GM12878 (cell line): ENCODE measurements around the gene RAD51B. TPM values are rescaled to one million over a fixed set of nuclear protein-coding genes. Genes with fewer than 3 reads are reported as not detected.

Experiments
- ATAC-seq: fragments of 200-7000 bp; cut with Tn5 transposase; 3 replicates; pipeline ENCODE4 v1.9.1; 2020; ENCODE audit warnings: mild to moderate bottlenecking, moderate library complexity
- BruUV-seq: library from RNA; stranded (reverse); fragments of 400-500 nt; replicated peaks from 2 replicates; lab custom pipeline; 2021; lab: Mats Ljungman, UMichigan
- CTCF ChIA-PET: fragments of 300-600 bp; sonication (Branson Sonifier 250); formaldehyde crosslinking; extraction: SDS; loops from one replicate; lab custom pipeline; 2021; ENCODE audit warnings: inconsistent platforms; lab: Yijun Ruan, JAX
- POLR2A ChIA-PET: fragments of 350-600 bp; formaldehyde crosslinking; extraction: SDS; loops from one replicate; lab custom pipeline; 2021; ENCODE audit warnings: inconsistent platforms; lab: Charles Lee
- RAD21 ChIA-PET: fragments of 300-600 bp; sonication (Branson Sonifier 250); formaldehyde crosslinking; loops from one replicate; lab custom pipeline; 2023; ENCODE audit warnings: antibody characterized with exemption; ENCODE audit not compliant: unreplicated experiment; lab: Charles Lee
- SMC1A ChIA-PET: fragments of 300-600 bp; sonication (Branson Sonifier 250); formaldehyde crosslinking; loops from one replicate; lab custom pipeline; 2023; ENCODE audit not compliant: unreplicated experiment, uncharacterized antibody; lab: Charles Lee
- DNase-seq: peaks from one replicate; pipeline ENCODE4 v3.0.0-alpha.2; 2011; ENCODE audit warnings: low read depth, low spot score
- FAIRE-seq: peaks from 3 replicates; lab custom pipeline; 2011; peaks lifted over from hg19 to GRCh38; lab: Jason Lieb, UNC
- H2AFZ ChIP-seq: 2 replicates; pipeline ENCODE4 v1.6.0; 2011; ENCODE audit warnings: low read depth, low read length, control low read depth; ENCODE audit not compliant: control insufficient read depth
- H3K27ac ChIP-seq: 2 replicates; pipeline ENCODE4 v1.5.1; 2011; ENCODE audit warnings: control low read depth; ENCODE audit not compliant: control insufficient read depth, insufficient read depth
- H3K27me3 ChIP-seq, 2 experiments: replicated peaks in 1 of 2; 2 replicates each; pipeline versions ENCODE4 v1.6.0 to v1.6.1; 2011; ENCODE audit warnings: low read length in 1 of 2; ENCODE audit not compliant: control insufficient read depth in 2 of 2, insufficient read depth in 2 of 2
- H3K36me3 ChIP-seq, 2 experiments: 2 replicates each; pipeline ENCODE4 v1.5.1; 2011; ENCODE audit warnings: low read length in 1 of 2; ENCODE audit not compliant: control insufficient read depth in 2 of 2, insufficient read depth in 2 of 2
- H3K4me1 ChIP-seq: 2 replicates; pipeline ENCODE4 v1.6.1; 2011; ENCODE audit warnings: mild to moderate bottlenecking, low read length, moderate library complexity, mixed read lengths; ENCODE audit not compliant: control insufficient read depth, insufficient read depth
- H3K4me2 ChIP-seq: 2 replicates; pipeline ENCODE4 v1.6.0; 2011; ENCODE audit warnings: control low read depth; ENCODE audit not compliant: control insufficient read depth, insufficient read depth
- H3K4me3 ChIP-seq: fragments of 200-600 bp; sonication (generic); 2 replicates; pipeline ENCODE4 v1.5.1; 2016
- H3K79me2 ChIP-seq: 2 replicates; pipeline ENCODE4 v1.6.0; 2011; ENCODE audit warnings: low read length; ENCODE audit not compliant: control insufficient read depth, insufficient read depth
- H3K9ac ChIP-seq: 2 replicates; pipeline ENCODE4 v1.8.0; 2011; ENCODE audit warnings: low read length, control low read depth, mixed read lengths; ENCODE audit not compliant: control insufficient read depth, insufficient read depth
- H3K9me3 ChIP-seq: replicated peaks from 3 replicates; pipeline ENCODE4 v1.5.1; 2011; ENCODE audit warnings: mild to moderate bottlenecking, low read length; ENCODE audit not compliant: control insufficient read depth, insufficient read depth
- H4K20me1 ChIP-seq: 2 replicates; pipeline ENCODE4 v1.6.0; 2011; ENCODE audit not compliant: control insufficient read depth, insufficient read depth
- HDAC2 ChIP-seq: fragments of 200-600 bp; sonication (generic); IDR thresholded peaks from 2 replicates; pipeline ENCODE4 v1.6.1; 2017
- KAT2A ChIP-seq: conservative IDR thresholded peaks from 2 replicates; pipeline ENCODE4 v1.6.1; 2011; ENCODE audit warnings: low read depth, low read length; ENCODE audit not compliant: control insufficient read depth
- MTA2 ChIP-seq: fragments of 450-650 bp; IDR thresholded peaks from 2 replicates; pipeline ENCODE4 v1.6.1; 2016; ENCODE audit warnings: low read depth, mild to moderate bottlenecking, moderate library complexity
- PAX5 ChIP-seq: IDR thresholded peaks from 2 replicates; pipeline ENCODE4 v1.6.1; 2011; ENCODE audit warnings: low read depth, low read length, borderline replicate concordance
- RAD51 ChIP-seq: fragments of 450-650 bp; IDR thresholded peaks from 2 replicates; pipeline ENCODE4 v1.6.1; 2016; ENCODE audit warnings: moderate library complexity, mild to moderate bottlenecking, inconsistent platforms
- RFX5 ChIP-seq: IDR thresholded peaks from 2 replicates; pipeline ENCODE4 v1.6.1; 2011; ENCODE audit warnings: low read depth, low read length, improper control_type of control experiment
- SMAD5 ChIP-seq: IDR thresholded peaks from 2 replicates; pipeline ENCODE4 v1.6.1; 2016; ENCODE audit warnings: antibody characterized with exemption, low read depth
- SMC3 ChIP-seq: IDR thresholded peaks from 2 replicates; pipeline ENCODE4 v1.6.1; 2011; ENCODE audit warnings: low read length, improper control_type of control experiment, borderline replicate concordance
- SP1 ChIP-seq: IDR thresholded peaks from one replicate; pipeline ENCODE4 v1.6.1; 2011; ENCODE audit warnings: low read depth, low read length
- SRF ChIP-seq, 2 experiments: IDR thresholded peaks; 2 replicates each; pipeline ENCODE4 v1.6.1; 2011; ENCODE audit warnings: low read depth in 2 of 2, low read length in 2 of 2, mild to moderate bottlenecking in 1 of 2, moderate library complexity in 1 of 2
- TAF1 ChIP-seq: IDR thresholded peaks from 2 replicates; pipeline ENCODE4 v1.6.1; 2011; ENCODE audit warnings: mild to moderate bottlenecking, low read depth, low read length, borderline replicate concordance
- TCF7 ChIP-seq: IDR thresholded peaks from 2 replicates; pipeline ENCODE4 v1.6.1; 2014; ENCODE audit warnings: antibody characterized with exemption, borderline replicate concordance
- WRNIP1 ChIP-seq: IDR thresholded peaks from 2 replicates; pipeline ENCODE4 v1.6.1; 2011; ENCODE audit warnings: low read depth, low read length, improper control_type of control experiment, borderline replicate concordance
- YY1 ChIP-seq: IDR thresholded peaks from 2 replicates; pipeline ENCODE4 v1.6.1; 2011; ENCODE audit warnings: low read depth, mild to moderate bottlenecking, low read length
- ZBTB11 ChIP-seq: fragments of 450-650 bp; formaldehyde crosslinking; IDR thresholded peaks from 2 replicates; pipeline ENCODE4 v1.5.0; 2022; ENCODE audit warnings: mild to moderate bottlenecking, missing genetic modification characterization
- ZNF217 ChIP-seq: fragments of 450-650 bp; IDR thresholded peaks from 2 replicates; pipeline ENCODE4 v1.6.1; 2017; ENCODE audit warnings: antibody characterized with exemption, mild to moderate bottlenecking
- ZSCAN29 ChIP-seq: fragments of 450-650 bp; IDR thresholded peaks from 2 replicates; pipeline ENCODE4 v1.6.1; 2017; ENCODE audit warnings: mild to moderate bottlenecking, moderate library complexity
- WGBS: methylation state at CpG from one replicate; pipeline ENCODE4 v1.1.6; 2016; ENCODE audit warnings: low lambda C conversion rate; ENCODE audit not compliant: insufficient replicate concordance, insufficient coverage; ENCODE audit errors: missing lambda C conversion rate; 5-methylcytosine and 5-hydroxymethylcytosine counted together
- in situ Hi-C: fragments of 300-500 bp; cut with MboI; formaldehyde crosslinking; loops from 9 replicates; pipeline ENCODE4 v1.14.3; 2018; ENCODE audit warnings: mixed read lengths
- intact Hi-C: fragments of 100-400 bp; cut with micrococcal nuclease; formaldehyde crosslinking; loops from one replicate; pipeline ENCODE4 v1.14.2; 2022; ENCODE audit not compliant: unreplicated experiment
- polyA plus RNA-seq, 11 experiments: library from polyadenylated mRNA; depleted of rRNA in 4 of 11; unstranded in 6 of 11; stranded (reverse) in 5 of 11; fragments of >200 nt; fragmentation: Nextera tagmentation in 4 of 11; fragmentation: Illumina TruSeq in 1 of 11; extraction: Ambion mirVana in 4 of 11; extraction: Trizol in 1 of 11; gene quantifications; 1 replicate in 1 of 11; 2 replicates in 10 of 11; pipeline versions ENCODE4 v1.2.1 to v1.2.3, GENCODE V29; 2011 to 2016; ENCODE audit warnings: inconsistent platforms in 2 of 11, missing spikeins in 2 of 11, low read depth in 1 of 11
- total RNA-seq, 4 experiments: library from RNA; depleted of rRNA in 3 of 4; stranded (reverse); fragments of >200 nt in 3 of 4; fragmentation: Illumina TruSeq in 1 of 4; extraction: Trizol in 1 of 4; gene quantifications; 2 replicates each; pipeline versions ENCODE4 v1.2.1 to v1.2.3, GENCODE V29; 2013 to 2021

The RAD51B gene
- total and polyA plus RNA-seq, 10 of the 15 experiments (the other 5 are each of a cell fraction or from before 2014, with no cell fraction given) = 9.8 to 26.8 (median 21.3) TPM

- Histone ChIP-seq H3K27ac (no peak overlapping the region), H3K79me2 (no peaks in the 10 kb centered on the region), H4K20me1 (no peaks in the 10 kb centered on the region), H3K9ac (no peak overlapping the region), H3K4me2 (no peak overlapping the region), H3K4me3 (no peak overlapping the region), H2AFZ (no peak overlapping the region), H3K9me3 (no peaks in the 10 kb centered on the region), H3K27me3 (no peaks in the 10 kb centered on the region), H3K36me3 (no peaks in the 10 kb centered on the region), H3K4me1 (peaks cover 4% of the 10 kb centered on the region; the same call in 1 of the 2 replicates)
- no peak for ATAC-seq
- DNase-seq = no peak
- ChIA-PET SMC1A (interaction anchor here (0.7 kb wide), 1 partner anchor 21 kb away, joined by 3 read pairs; no protein-coding TSS in a partner anchor), POLR2A (no interaction called here), RAD21 (no interaction called here), CTCF (interaction anchor here (0.6 kb wide), 1 partner anchor 10 kb away, joined by 3 read pairs; no protein-coding TSS in a partner anchor)
- in situ Hi-C loops = no loop called here
- intact Hi-C loops = no loop called here
- WGBS = 76% methylated on average over 5 of the region's 5 CpGs
- no peak for FAIRE-seq
- TF ChIP-seq ZSCAN29 (no peak), SMC3 (no peak), RFX5 (no peak), WRNIP1 (no peak)
- no TSS peak for BruUV-seq
These were observed 815.5 kb downstream of the RAD51B start for GRCh38 chr14:68634874-68635595.

- H3K27me3 ChIP-seq = no peaks in the 10 kb centered on the region
- in situ Hi-C loops = no loop called here
- peaks cover 4% of the 10 kb centered on the region; the same call in 1 of the 2 replicates for H3K4me1 ChIP-seq
- POLR2A ChIA-PET = no interaction called here
- no peaks in the 10 kb centered on the region for H3K36me3 ChIP-seq
- H4K20me1 ChIP-seq = no peaks in the 10 kb centered on the region
- no peak overlapping the region for H3K9ac ChIP-seq
- no peak overlapping the region for H3K4me3 ChIP-seq
- RAD21 ChIA-PET = no interaction called here
- WGBS = 58% methylated on average over 5 of the region's 5 CpGs
- H2AFZ ChIP-seq = no peak overlapping the region
- H3K4me2 ChIP-seq = no peak overlapping the region
- no peaks in the 10 kb centered on the region; the same call in 2 of the 3 replicates for H3K9me3 ChIP-seq
- CTCF ChIA-PET = no interaction called here
- no peak overlapping the region for H3K27ac ChIP-seq
- SMC1A ChIA-PET = no interaction called here
- DNase-seq (no peak), FAIRE-seq (no peak), ATAC-seq (no peak)
- no TSS peak for BruUV-seq
- intact Hi-C loops = no loop called here
- H3K79me2 ChIP-seq = no peaks in the 10 kb centered on the region
- TF ChIP-seq SMAD5 (no peak), MTA2 (no peak), ZSCAN29 (no peak), RAD51 (no peak), KAT2A (no peak), TAF1 (no peak), SP1 (no peak), TCF7 (no peak), ZBTB11 (CRISPR knock-in tag) (no peak), PAX5 (no peak), SRF (IDR thresholded peaks at IDR 0.05; ENCODE audit: low read depth in 2 of 2, low read length in 2 of 2) (no peak), HDAC2 (no peak), SMC3 (no peak), YY1 (no peak), ZNF217 (no peak)
These were observed 817.0 kb downstream of the RAD51B start for GRCh38 chr14:68636597-68636996.
